ENCODE measurements around the gene SMOC2. TPM values are rescaled to one million over a fixed set of nuclear protein-coding genes. Genes with fewer than 3 reads are reported as not detected.

SMOC2 gene
- polyA plus RNA-seq, 1 of the 3 experiments (the other 2 are of a cell fraction) = not detected

DNA sequence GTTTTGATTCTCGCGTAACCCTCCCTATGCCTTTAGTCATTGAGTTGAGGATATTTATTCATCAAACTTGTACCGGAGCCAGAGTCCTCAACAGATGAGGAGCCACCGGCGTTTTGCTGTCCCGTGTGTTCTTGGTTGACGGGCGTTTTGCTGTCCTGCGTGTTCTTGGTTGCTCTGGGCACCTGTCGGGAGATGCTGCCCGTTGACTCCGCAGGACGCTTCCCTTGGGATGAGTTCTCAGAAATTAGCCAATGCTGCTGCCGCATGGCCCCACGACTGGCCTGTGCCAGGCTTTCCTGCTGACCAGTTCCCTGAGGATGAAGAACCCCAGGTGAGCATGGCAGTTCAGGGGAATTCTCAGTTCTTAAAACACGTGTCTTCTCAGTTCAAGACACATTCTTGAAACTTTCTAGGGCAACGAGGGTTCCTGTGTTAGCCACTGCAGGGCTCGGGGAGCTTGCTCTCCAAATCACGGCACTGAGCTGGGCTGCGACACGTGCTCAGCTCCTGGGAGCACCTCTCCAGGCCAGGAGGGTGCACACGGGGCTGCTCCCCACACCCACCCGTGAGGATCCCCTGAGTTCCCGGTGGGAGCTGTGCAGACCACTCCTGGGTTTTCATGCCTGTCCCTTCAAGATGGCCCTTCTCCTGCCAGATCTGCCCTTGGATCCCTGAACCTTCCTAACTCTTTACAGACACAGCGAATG lies 265.6 kb downstream of the SMOC2 start (continued):
- TF ChIP-seq, protein P1, sequence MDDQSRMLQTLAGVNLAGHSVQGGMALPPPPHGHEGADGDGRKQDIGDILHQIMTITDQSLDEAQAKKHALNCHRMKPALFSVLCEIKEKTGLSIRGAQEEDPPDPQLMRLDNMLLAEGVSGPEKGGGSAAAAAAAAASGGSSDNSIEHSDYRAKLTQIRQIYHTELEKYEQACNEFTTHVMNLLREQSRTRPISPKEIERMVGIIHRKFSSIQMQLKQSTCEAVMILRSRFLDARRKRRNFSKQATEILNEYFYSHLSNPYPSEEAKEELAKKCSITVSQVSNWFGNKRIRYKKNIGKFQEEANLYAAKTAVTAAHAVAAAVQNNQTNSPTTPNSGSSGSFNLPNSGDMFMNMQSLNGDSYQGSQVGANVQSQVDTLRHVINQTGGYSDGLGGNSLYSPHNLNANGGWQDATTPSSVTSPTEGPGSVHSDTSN (IDR thresholded peaks at IDR 0.05) = no peak
- no peak for TF ChIP-seq EZH2phosphoT487 (IDR thresholded peaks at IDR 0.05; ENCODE audit: borderline replicate concordance, low read depth)
- TF ChIP-seq MXI1 (IDR thresholded peaks at IDR 0.05; ENCODE audit: low read depth, low read length) = no peak

GRCh38 chr6:168708526-168708925 lies 267.5 kb downstream of the SMOC2 start:
- H3K27ac ChIP-seq (ENCODE audit: low read depth in 2 of 2, low read length in 1 of 2) = no peak overlapping the region
- H3F3A ChIP-seq (replicated peaks; ENCODE audit: insufficient read depth) = no peaks in the 10 kb centered on the region
- H4K20me1 ChIP-seq (ENCODE audit: insufficient read depth) = no peaks in the 10 kb centered on the region
- no peaks in the 10 kb centered on the region for H3K27me3 ChIP-seq (ENCODE audit: insufficient read depth)
- H3K4me3 ChIP-seq (ENCODE audit: low read depth in 2 of 2, low read length in 1 of 2) = no peak overlapping the region
- H3K9me3 ChIP-seq = no peaks in the 10 kb centered on the region
- 29% methylated on average over 5 of the region's 5 CpGs for WGBS (ENCODE audit: low lambda C conversion rate)
- no peak overlapping the region for H3K4me2 ChIP-seq
- ChIA-PET POLR2A (no interaction called here), CTCF (no interaction called here)
- H3K4me1 ChIP-seq (ENCODE audit: control insufficient read depth in 1 of 2, insufficient read depth in 2 of 2, low read depth in 1 of 2, low read length in 1 of 2) = peaks cover 0 to 7% of the 10 kb centered on the region in 2 experiments; a peak in 1 of 4 replicates
- H2AFZ ChIP-seq (ENCODE audit: low read depth) = no peak overlapping the region
- DNase-seq = no peak
- H3K9ac ChIP-seq = no peak overlapping the region
- TF ChIP-seq TAF1 (IDR thresholded peaks at IDR 0.05; ENCODE audit: borderline replicate concordance, low read depth, low read length) (no peak), EP300 (IDR thresholded peaks at IDR 0.05; ENCODE audit: borderline replicate concordance in 1 of 2, low read depth in 1 of 2, low read length in 1 of 2) (no peak), NFIC (IDR thresholded peaks at IDR 0.05; ENCODE audit: borderline replicate concordance) (no peak), NRF1 (IDR thresholded peaks at IDR 0.05; ENCODE audit: low read depth, low read length) (no peak), RFX5 (IDR thresholded peaks at IDR 0.05; ENCODE audit: low read length) (no peak), CTCF (IDR thresholded peaks at IDR 0.05) (no peak), CHD2 (IDR thresholded peaks at IDR 0.05; ENCODE audit: low read length, partially characterized antibody) (no peak), GATA2 (CRISPR knock-in tag; IDR thresholded peaks at IDR 0.05) (no peak), TEAD4 (IDR thresholded peaks at IDR 0.05; ENCODE audit: borderline replicate concordance, insufficient read depth) (no peak), FOSL2 (IDR thresholded peaks at IDR 0.05; ENCODE audit: borderline replicate concordance, low read depth) (no peak)
- no peaks in the 10 kb centered on the region for H3K79me2 ChIP-seq (ENCODE audit: insufficient read depth)
- H3K36me3 ChIP-seq (replicated peaks in 1 of 2; ENCODE audit: control insufficient read depth in 1 of 2, insufficient read depth in 2 of 2, low read length in 1 of 2) = no peaks in the 10 kb centered on the region
- no peaks in the 10 kb centered on the region for H3K9me2 ChIP-seq
